Lung (tissue), 12 donors: ENCODE measurements around the gene MYL6B. TPM values are rescaled to one million over a fixed set of nuclear protein-coding genes. Genes with fewer than 3 reads are reported as not detected.
A peak's percentile ranks its signal among the peaks of the same experiment; 100 is the strongest.

Source experiments
- ATAC-seq: fragments of 200-7000 bp; cut with Tn5 transposase; one replicate; pipeline ENCODE4 v1.9.1; 2020; ENCODE audit warnings: moderate number of reproducible peaks; ENCODE audit not compliant: insufficient read depth, low FRiP score
- DNase-seq, 3 donors: peaks; one replicate each; pipeline ENCODE4 v3.0.0-alpha.2; 2013 to 2017
- H3K27ac ChIP-seq, 2 donors: one replicate each; pipeline ENCODE4 v1.5.1; 2013; ENCODE audit warnings: mild to moderate bottlenecking in 2 of 2, moderate library complexity in 2 of 2, control low read depth in 1 of 2, inconsistent platforms in 1 of 2, low read depth in 1 of 2, low read length in 1 of 2
- H3K27me3 ChIP-seq, 3 donors: one replicate each; pipeline ENCODE4 v1.5.1; 2013; ENCODE audit warnings: low read length in 2 of 3; ENCODE audit not compliant: control insufficient read depth in 3 of 3, insufficient read depth in 3 of 3
- H3K36me3 ChIP-seq, 4 donors: one replicate each; pipeline ENCODE4 v1.5.1; 2013; ENCODE audit warnings: low read length in 4 of 4, mild to moderate bottlenecking in 1 of 4, moderate library complexity in 1 of 4; ENCODE audit not compliant: control insufficient read depth in 4 of 4, insufficient read depth in 4 of 4
- H3K4me1 ChIP-seq, 5 donors: one replicate each; pipeline ENCODE4 v1.5.1; 2013; ENCODE audit warnings: low read length in 5 of 5, mild to moderate bottlenecking in 2 of 5, moderate library complexity in 1 of 5; ENCODE audit not compliant: control insufficient read depth in 5 of 5, insufficient read depth in 5 of 5
- H3K4me3 ChIP-seq: one replicate; pipeline ENCODE4 v1.5.1; 2013; ENCODE audit warnings: mild to moderate bottlenecking, control low read depth, moderate library complexity
- H3K9ac ChIP-seq, 2 donors: one replicate each; pipeline ENCODE4 v1.5.1; 2013; ENCODE audit warnings: low read length in 2 of 2, control low read depth in 1 of 2; ENCODE audit not compliant: insufficient read depth in 1 of 2
- H3K9me3 ChIP-seq, 4 donors: one replicate each; pipeline ENCODE4 v1.5.1; 2013; ENCODE audit warnings: low read length in 3 of 4, mild to moderate bottlenecking in 1 of 4, moderate library complexity in 1 of 4; ENCODE audit not compliant: control insufficient read depth in 4 of 4, insufficient read depth in 3 of 4
- WGBS, 2 donors: extraction: QIAGEN DNeasy Blood & Tissue Kit; methylation state at CpG; one replicate each; pipeline ENCODE4 v1.1.7; 2013; 5-methylcytosine and 5-hydroxymethylcytosine counted together
- polyA plus RNA-seq, 2 donors: library from polyadenylated mRNA; stranded (reverse); fragments of 200-250 nt; gene quantifications; one replicate each; pipeline ENCODE4 v1.2.1, GENCODE V29; 2013
- total RNA-seq, 2 donors: library from RNA; depleted of rRNA in 1 of 2; stranded (reverse); fragments of >200 nt in 1 of 2; gene quantifications; one replicate each; pipeline ENCODE4 v1.2.1, GENCODE V29; 2014 to 2021
- TF ChIP-seq, protein P1 (sequence below): IDR thresholded peaks from 2 replicates; pipeline ENCODE4 v1.5.1; 2012; ENCODE audit warnings: mild to moderate bottlenecking; ENCODE audit errors: control extremely low read depth, extremely low read depth
- donor health status: control.
- donor health status: control.
- donor health status: Bipolar disorder and iron deficiency.
- donor health status: healthy.
- donor health status: DM: yes; HTN: yes; CAD: no.

The MYL6B gene
- total and polyA plus RNA-seq, 4 donors, result 20.7 to 46.1 (median 39.7) TPM

DNA sequence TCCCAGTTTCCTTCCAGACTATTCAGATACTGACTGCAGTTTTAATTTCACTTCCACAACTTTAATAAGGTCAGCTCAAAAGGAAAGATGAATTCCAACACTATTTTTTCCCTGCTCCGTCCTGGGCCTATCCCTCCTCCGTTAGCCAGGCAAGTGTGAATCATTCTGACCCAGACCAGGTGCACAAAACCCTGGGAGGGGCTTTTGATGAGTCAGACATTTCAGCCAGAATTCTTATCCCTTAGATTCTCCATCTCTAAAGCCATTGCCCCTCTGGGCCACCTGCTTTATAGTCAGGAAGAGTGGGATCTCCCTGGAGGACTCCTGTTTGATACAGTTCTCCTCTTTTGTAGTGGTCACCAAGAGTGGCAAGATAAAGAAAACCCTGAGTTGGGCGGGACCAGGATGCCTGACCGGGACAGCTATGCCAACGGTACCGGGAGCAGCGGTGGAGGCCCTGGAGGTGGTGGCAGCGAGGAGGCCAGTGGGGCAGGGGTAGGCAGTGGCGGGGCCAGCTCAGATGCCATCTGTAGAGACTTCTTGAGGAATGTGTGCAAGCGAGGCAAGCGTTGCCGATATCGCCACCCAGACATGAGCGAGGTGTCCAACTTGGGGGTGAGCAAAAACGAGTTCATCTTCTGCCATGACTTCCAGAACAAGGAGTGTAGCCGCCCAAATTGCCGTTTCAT lies 32.1 kb upstream of the MYL6B start:
- peaks cover 0 to 20% (median 8%) of the 10 kb centered on the region in 5 donors for H3K4me1 ChIP-seq
- no peak overlapping the region for H3K9ac ChIP-seq
- no peaks in the 10 kb centered on the region for H3K27me3 ChIP-seq
- ATAC-seq, result no peak
- no peak for DNase-seq
- 91 to 96% methylated on average over 17 of the region's 17 CpGs for WGBS, 2 donors
- TF ChIP-seq, protein P1, sequence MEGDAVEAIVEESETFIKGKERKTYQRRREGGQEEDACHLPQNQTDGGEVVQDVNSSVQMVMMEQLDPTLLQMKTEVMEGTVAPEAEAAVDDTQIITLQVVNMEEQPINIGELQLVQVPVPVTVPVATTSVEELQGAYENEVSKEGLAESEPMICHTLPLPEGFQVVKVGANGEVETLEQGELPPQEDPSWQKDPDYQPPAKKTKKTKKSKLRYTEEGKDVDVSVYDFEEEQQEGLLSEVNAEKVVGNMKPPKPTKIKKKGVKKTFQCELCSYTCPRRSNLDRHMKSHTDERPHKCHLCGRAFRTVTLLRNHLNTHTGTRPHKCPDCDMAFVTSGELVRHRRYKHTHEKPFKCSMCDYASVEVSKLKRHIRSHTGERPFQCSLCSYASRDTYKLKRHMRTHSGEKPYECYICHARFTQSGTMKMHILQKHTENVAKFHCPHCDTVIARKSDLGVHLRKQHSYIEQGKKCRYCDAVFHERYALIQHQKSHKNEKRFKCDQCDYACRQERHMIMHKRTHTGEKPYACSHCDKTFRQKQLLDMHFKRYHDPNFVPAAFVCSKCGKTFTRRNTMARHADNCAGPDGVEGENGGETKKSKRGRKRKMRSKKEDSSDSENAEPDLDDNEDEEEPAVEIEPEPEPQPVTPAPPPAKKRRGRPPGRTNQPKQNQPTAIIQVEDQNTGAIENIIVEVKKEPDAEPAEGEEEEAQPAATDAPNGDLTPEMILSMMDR, result no peak
- peaks cover 5 to 16% (median 8%) of the 10 kb centered on the region in 4 donors for H3K36me3 ChIP-seq
- no peaks in the 10 kb centered on the region for H3K9me3 ChIP-seq
- no peak overlapping the region for H3K4me3 ChIP-seq
- H3K27ac ChIP-seq, result peak overlapping the region in 1 of 2 donors; percentile 57

DNA sequence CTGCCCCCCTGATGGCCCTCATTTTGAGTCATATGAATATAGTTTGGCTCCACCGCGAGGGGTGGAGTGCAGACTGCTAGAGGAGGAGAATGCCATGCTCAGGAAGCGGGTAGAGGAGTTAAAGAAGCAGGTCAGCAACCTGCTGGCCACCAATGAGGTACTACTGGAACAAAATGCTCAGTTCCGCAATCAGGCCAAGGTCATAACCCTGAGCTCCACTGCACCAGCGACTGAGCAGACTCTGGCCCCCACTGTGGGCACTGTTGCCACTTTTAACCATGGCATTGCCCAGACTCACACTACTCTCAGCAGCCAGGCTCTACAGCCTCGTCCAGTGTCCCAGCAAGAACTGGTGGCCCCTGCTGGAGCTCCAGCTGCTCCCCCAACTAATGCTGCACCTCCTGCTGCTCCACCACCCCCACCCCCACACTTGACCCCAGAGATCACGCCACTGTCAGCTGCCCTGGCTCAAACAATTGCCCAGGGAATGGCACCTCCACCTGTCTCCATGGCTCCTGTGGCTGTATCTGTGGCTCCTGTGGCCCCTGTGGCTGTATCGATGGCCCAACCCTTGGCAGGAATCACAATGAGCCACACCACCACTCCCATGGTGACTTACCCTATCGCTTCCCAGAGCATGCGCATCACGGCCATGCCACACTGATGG lies 31.1 kb upstream of the MYL6B start:
- Histone ChIP-seq H3K9me3 (no peaks in the 10 kb centered on the region), H3K27me3 (no peaks in the 10 kb centered on the region), H3K4me3 (no peak overlapping the region), H3K36me3 (peaks cover 5 to 16% (median 8%) of the 10 kb centered on the region in 4 donors), H3K9ac (no peak overlapping the region), H3K27ac (no peak overlapping the region), H3K4me1 (peaks cover 0 to 28% (median 10%) of the 10 kb centered on the region in 5 donors)
- ATAC-seq, result no peak
- DNase-seq, result no peak
- whole genome bisulfite sequencing, 2 donors, result 92 to 96% methylated on average over 11 of the region's 11 CpGs
- TF ChIP-seq, protein P1, result no peak

DNA sequence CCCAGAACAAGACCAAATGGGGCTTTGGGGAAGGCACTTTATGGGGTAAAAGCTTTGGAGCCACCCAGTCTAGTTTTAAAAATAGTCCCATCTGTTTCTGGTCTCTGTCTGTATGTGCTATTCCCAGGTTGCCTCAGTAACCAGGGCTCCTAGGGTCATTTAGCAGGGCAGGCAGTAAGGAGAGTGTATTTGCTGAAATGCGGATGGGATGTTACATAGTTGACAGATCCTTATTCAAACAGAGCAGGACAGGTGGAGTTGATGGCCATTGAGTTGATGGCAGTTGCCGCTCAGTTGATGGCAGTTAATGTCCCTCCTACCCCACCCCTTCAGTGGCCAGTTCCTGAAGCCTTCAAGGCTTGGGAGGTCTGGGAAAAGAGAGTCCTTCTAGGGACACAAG lies 29.8 kb upstream of the MYL6B start:
- DNase-seq (no peak), ATAC-seq (no peak)
- H3K9ac ChIP-seq, result no peak overlapping the region
- no peak overlapping the region for H3K4me3 ChIP-seq
- H3K36me3 ChIP-seq, result peaks cover 0 to 16% (median 7%) of the 10 kb centered on the region in 4 donors
- WGBS, 2 donors, result 88 to 93% methylated on average over 2 of the region's 2 CpGs
- H3K27me3 ChIP-seq, result no peaks in the 10 kb centered on the region
- no peak overlapping the region for H3K27ac ChIP-seq
- H3K4me1 ChIP-seq, result peaks cover 0 to 39% (median 18%) of the 10 kb centered on the region in 5 donors
- no peaks in the 10 kb centered on the region for H3K9me3 ChIP-seq
- TF ChIP-seq, protein P1, result no peak
